SK-N-SH treated with all-trans-retinoic acid at 6 μM for 48 hours (cell line): ENCODE data around the gene BRD3.
A peak's percentile ranks its signal among the peaks of the same experiment; 100 is the strongest.

Experiments
- ATAC-seq: fragments of 200-7000 bp; cut with Tn5 transposase; 3 replicates; pipeline ENCODE4 v1.9.1; 2020; ENCODE audit warnings: mild to moderate bottlenecking, moderate library complexity
- ARNTL ChIP-seq: fragments of 450-650 bp; formaldehyde crosslinking; IDR thresholded peaks from 2 replicates; pipeline ENCODE4 v1.5.0; 2020; ENCODE audit warnings: low read depth, mild to moderate bottlenecking, moderate library complexity, borderline replicate concordance
- BACH2 ChIP-seq: fragments of 250-450 bp; sonication (Bioruptor Pico); IDR thresholded peaks from 2 replicates; pipeline ENCODE4 v1.9.0; 2021; ENCODE audit warnings: mild to moderate bottlenecking, borderline replicate concordance
- CREB5 ChIP-seq: fragments of 250-450 bp; sonication (Bioruptor Pico); IDR thresholded peaks from 2 replicates; pipeline ENCODE4 v1.5.1; 2020; ENCODE audit warnings: low read depth, mild to moderate bottlenecking, moderate library complexity
- CSDC2 ChIP-seq: fragments of 250-450 bp; sonication (Bioruptor Pico); IDR thresholded peaks from 2 replicates; pipeline ENCODE4 v1.5.0; 2020; ENCODE audit warnings: mild to moderate bottlenecking, moderate library complexity
- ESRRG ChIP-seq: fragments of 250-450 bp; sonication (Bioruptor Pico); IDR thresholded peaks from 2 replicates; pipeline ENCODE4 v1.6.1; 2021; ENCODE audit warnings: mild to moderate bottlenecking
- GLIS3 ChIP-seq: fragments of 250-450 bp; sonication (Bioruptor Pico); IDR thresholded peaks from 2 replicates; pipeline ENCODE4 v1.5.0; 2020; ENCODE audit warnings: mild to moderate bottlenecking, moderate library complexity
- ISL1 ChIP-seq: fragments of 250-450 bp; sonication (Bioruptor Pico); IDR thresholded peaks from 2 replicates; pipeline ENCODE4 v2.1.2; 2022; ENCODE audit warnings: mild to moderate bottlenecking, moderate library complexity
- OSR1 ChIP-seq: fragments of 250-450 bp; sonication (Bioruptor Pico); IDR thresholded peaks from 2 replicates; pipeline ENCODE4 v1.8.0; 2022; ENCODE audit warnings: moderate library complexity, mild to moderate bottlenecking, inconsistent platforms
- PPARA ChIP-seq: fragments of 250-450 bp; sonication (Bioruptor Pico); IDR thresholded peaks from 2 replicates; pipeline ENCODE4 v1.5.0; 2020; ENCODE audit warnings: mild to moderate bottlenecking, borderline replicate concordance
- RARB ChIP-seq: fragments of 250-450 bp; sonication (Bioruptor Pico); IDR thresholded peaks from 2 replicates; pipeline ENCODE4 v1.8.0; 2021; ENCODE audit warnings: mild to moderate bottlenecking, moderate library complexity
- TCF4 ChIP-seq: fragments of 250-450 bp; sonication (Bioruptor Pico); IDR thresholded peaks from 2 replicates; pipeline ENCODE4 v1.8.0; 2021; ENCODE audit warnings: mild to moderate bottlenecking, moderate library complexity, borderline replicate concordance
- TOX ChIP-seq: fragments of 250-450 bp; sonication (Bioruptor Pico); IDR thresholded peaks from 2 replicates; pipeline ENCODE4 v1.8.0; 2021; ENCODE audit warnings: mild to moderate bottlenecking, moderate library complexity, borderline replicate concordance
- ZC3H10 ChIP-seq: fragments of 250-450 bp; sonication (Bioruptor Pico); IDR thresholded peaks from 2 replicates; pipeline ENCODE4 v1.5.1; 2021; ENCODE audit warnings: mild to moderate bottlenecking, moderate library complexity
- ZFP3 ChIP-seq: fragments of 250-450 bp; sonication (Bioruptor Pico); IDR thresholded peaks from 2 replicates; pipeline ENCODE4 v1.5.0; 2020; ENCODE audit warnings: mild to moderate bottlenecking, moderate library complexity
- ZFP30 ChIP-seq: fragments of 450-650 bp; formaldehyde crosslinking; IDR thresholded peaks from 2 replicates; pipeline ENCODE4 v1.5.0; 2022; ENCODE audit warnings: mild to moderate bottlenecking, moderate library complexity
- ZNF565 ChIP-seq: fragments of 450-650 bp; formaldehyde crosslinking; conservative IDR thresholded peaks from 2 replicates; pipeline ENCODE4 v1.5.0; 2020; ENCODE audit warnings: low read depth, mild to moderate bottlenecking, moderate library complexity
- ZNF70 ChIP-seq: fragments of 450-650 bp; formaldehyde crosslinking; IDR thresholded peaks from 2 replicates; pipeline ENCODE4 v1.5.0; 2020; ENCODE audit warnings: mild to moderate bottlenecking, moderate library complexity
- TF ChIP-seq, protein P1 (sequence below): fragments of 250-450 bp; sonication (Bioruptor Pico); IDR thresholded peaks from 2 replicates; pipeline ENCODE4 v1.5.1; 2021; ENCODE audit warnings: mild to moderate bottlenecking, moderate library complexity
- TF ChIP-seq, protein P2 (sequence below): fragments of 250-450 bp; sonication (Bioruptor Pico); IDR thresholded peaks from 2 replicates; pipeline ENCODE4 v1.8.0; 2020; ENCODE audit warnings: mild to moderate bottlenecking, moderate library complexity, borderline replicate concordance
- TF ChIP-seq, protein P3 (sequence below): fragments of 250-450 bp; sonication (Bioruptor Pico); IDR thresholded peaks from 2 replicates; pipeline ENCODE4 v1.8.0; 2021; ENCODE audit warnings: low read depth, mild to moderate bottlenecking, moderate library complexity, borderline replicate concordance

The BRD3 gene

DNA sequence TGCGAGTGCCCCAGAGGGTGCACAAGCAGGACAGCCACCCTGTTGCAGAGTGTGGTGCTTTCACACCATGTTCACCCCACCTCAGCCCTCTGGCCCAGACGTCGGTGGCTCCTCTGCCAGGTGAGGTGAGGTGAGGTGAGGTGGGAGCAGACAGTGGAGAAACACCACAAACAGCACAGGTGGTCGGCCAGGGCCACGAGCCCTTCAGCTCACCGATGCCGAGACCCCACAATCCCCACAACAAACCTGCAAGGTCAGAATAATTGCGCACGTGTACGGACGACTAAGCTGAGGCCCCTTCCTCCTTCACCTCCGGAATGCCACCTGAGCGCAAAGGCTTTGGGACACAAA, 10.5 kb downstream of the BRD3 start:
- no peak for ATAC-seq
- TF ChIP-seq TOX (CRISPR knock-in tag) (no peak), CSDC2 (CRISPR knock-in tag) (no peak), ESRRG (CRISPR knock-in tag) (no peak), GLIS3 (CRISPR knock-in tag) (no peak), ZNF565 (no peak), BACH2 (CRISPR knock-in tag) (no peak), ISL1 (CRISPR knock-in tag) (no peak), ARNTL (no peak), ZFP30 (no peak), CREB5 (CRISPR knock-in tag) (no peak), RARB (CRISPR knock-in tag) (no peak)
- TF ChIP-seq, protein P1, sequence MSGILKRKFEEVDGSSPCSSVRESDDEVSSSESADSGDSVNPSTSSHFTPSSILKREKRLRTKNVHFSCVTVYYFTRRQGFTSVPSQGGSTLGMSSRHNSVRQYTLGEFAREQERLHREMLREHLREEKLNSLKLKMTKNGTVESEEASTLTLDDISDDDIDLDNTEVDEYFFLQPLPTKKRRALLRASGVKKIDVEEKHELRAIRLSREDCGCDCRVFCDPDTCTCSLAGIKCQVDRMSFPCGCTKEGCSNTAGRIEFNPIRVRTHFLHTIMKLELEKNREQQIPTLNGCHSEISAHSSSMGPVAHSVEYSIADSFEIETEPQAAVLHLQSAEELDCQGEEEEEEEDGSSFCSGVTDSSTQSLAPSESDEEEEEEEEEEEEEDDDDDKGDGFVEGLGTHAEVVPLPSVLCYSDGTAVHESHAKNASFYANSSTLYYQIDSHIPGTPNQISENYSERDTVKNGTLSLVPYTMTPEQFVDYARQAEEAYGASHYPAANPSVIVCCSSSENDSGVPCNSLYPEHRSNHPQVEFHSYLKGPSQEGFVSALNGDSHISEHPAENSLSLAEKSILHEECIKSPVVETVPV (CRISPR knock-in tag): no peak
- TF ChIP-seq, protein P2, sequence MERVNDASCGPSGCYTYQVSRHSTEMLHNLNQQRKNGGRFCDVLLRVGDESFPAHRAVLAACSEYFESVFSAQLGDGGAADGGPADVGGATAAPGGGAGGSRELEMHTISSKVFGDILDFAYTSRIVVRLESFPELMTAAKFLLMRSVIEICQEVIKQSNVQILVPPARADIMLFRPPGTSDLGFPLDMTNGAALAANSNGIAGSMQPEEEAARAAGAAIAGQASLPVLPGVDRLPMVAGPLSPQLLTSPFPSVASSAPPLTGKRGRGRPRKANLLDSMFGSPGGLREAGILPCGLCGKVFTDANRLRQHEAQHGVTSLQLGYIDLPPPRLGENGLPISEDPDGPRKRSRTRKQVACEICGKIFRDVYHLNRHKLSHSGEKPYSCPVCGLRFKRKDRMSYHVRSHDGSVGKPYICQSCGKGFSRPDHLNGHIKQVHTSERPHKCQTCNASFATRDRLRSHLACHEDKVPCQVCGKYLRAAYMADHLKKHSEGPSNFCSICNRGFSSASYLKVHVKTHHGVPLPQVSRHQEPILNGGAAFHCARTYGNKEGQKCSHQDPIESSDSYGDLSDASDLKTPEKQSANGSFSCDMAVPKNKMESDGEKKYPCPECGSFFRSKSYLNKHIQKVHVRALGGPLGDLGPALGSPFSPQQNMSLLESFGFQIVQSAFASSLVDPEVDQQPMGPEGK (CRISPR knock-in tag): no peak
- TF ChIP-seq, protein P3, sequence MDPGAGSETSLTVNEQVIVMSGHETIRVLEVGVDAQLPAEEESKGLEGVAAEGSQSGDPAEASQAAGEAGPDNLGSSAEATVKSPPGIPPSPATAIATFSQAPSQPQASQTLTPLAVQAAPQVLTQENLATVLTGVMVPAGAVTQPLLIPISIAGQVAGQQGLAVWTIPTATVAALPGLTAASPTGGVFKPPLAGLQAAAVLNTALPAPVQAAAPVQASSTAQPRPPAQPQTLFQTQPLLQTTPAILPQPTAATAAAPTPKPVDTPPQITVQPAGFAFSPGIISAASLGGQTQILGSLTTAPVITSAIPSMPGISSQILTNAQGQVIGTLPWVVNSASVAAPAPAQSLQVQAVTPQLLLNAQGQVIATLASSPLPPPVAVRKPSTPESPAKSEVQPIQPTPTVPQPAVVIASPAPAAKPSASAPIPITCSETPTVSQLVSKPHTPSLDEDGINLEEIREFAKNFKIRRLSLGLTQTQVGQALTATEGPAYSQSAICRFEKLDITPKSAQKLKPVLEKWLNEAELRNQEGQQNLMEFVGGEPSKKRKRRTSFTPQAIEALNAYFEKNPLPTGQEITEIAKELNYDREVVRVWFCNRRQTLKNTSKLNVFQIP (CRISPR knock-in tag): no peak

GRCh38 chr9:134056483-134057306, 11.1 kb downstream of the BRD3 start:
- no peak for ATAC-seq
- no peak for TF ChIP-seq ZFP3 (CRISPR knock-in tag)
- no peak for TF ChIP-seq ARNTL
- TF ChIP-seq, protein P3 (CRISPR knock-in tag): no peak
- TF ChIP-seq, protein P1 (CRISPR knock-in tag): no peak
- TF ChIP-seq ESRRG (CRISPR knock-in tag): no peak
- no peak for TF ChIP-seq GLIS3 (CRISPR knock-in tag)
- TF ChIP-seq BACH2 (CRISPR knock-in tag): no peak
- no peak for TF ChIP-seq TOX (CRISPR knock-in tag)
- no peak for TF ChIP-seq OSR1 (CRISPR knock-in tag)
- no peak for TF ChIP-seq TCF4 (CRISPR knock-in tag)
- TF ChIP-seq PPARA (CRISPR knock-in tag): no peak
- TF ChIP-seq ZNF70 (CRISPR knock-in tag): no peak
- TF ChIP-seq ISL1 (CRISPR knock-in tag): no peak
- TF ChIP-seq ZFP30: no peak

GRCh38 chr9:134055981-134056461, 11.8 kb downstream of the BRD3 start:
- ATAC-seq: peak; percentile 82
- TF ChIP-seq ISL1 (CRISPR knock-in tag) (no peak), ZFP30 (no peak), TOX (CRISPR knock-in tag) (no peak), ZC3H10 (CRISPR knock-in tag) (no peak), TCF4 (CRISPR knock-in tag) (no peak), BACH2 (CRISPR knock-in tag) (no peak), PPARA (CRISPR knock-in tag) (no peak), CREB5 (CRISPR knock-in tag) (no peak), RARB (CRISPR knock-in tag) (no peak), CSDC2 (CRISPR knock-in tag) (no peak), ZFP3 (CRISPR knock-in tag) (no peak), OSR1 (CRISPR knock-in tag) (no peak)
- TF ChIP-seq, protein P1 (CRISPR knock-in tag): no peak
